Measurements from ENCODE around the gene SMIM5. TPM values are rescaled to one million over a fixed set of nuclear protein-coding genes. Genes with fewer than 3 reads are reported as not detected.

The SMIM5 gene
- total RNA-seq, 1 experiment from 2014 or later: 0.20 TPM

- POLR2A ChIA-PET: interaction anchor here (1.3 kb wide), 1 partner anchor 62 kb away, joined by 3 read pairs; no protein-coding TSS in a partner anchor
- DNase-seq: no peak
- CTCF ChIA-PET: interaction anchor here (0.8 kb wide), 1 partner anchor 24 kb away, joined by 5 read pairs; no protein-coding TSS in a partner anchor
Observed at GRCh38 chr17:75588596-75589011, 44.6 kb upstream of the SMIM5 start.

GRCh38 chr17:75589012-75589918 lies 44.0 kb upstream of the SMIM5 start:
- H3K9me3 Mint-ChIP-seq (ENCODE audit: unreplicated experiment): no peaks in the 10 kb centered on the region
- peak overlapping the region; percentile 69 for H3K4me3 Mint-ChIP-seq (ENCODE audit: unreplicated experiment)
- H3K27me3 ChIP-seq (replicated peaks; ENCODE audit: control insufficient read depth, insufficient read depth, low read length): no peaks in the 10 kb centered on the region
- BruUV-seq (replicated peaks): no TSS peak
- ChIA-PET CTCF (interaction anchor here (0.6 to 2.2 kb wide), 5 partner anchors 8 to 174 kb away, joined by 3 to 13 read pairs (median 3); partner anchors contain the start of gene SMIM5), POLR2A (interaction anchor here (1.3 kb wide), 1 partner anchor 63 kb away, joined by 3 read pairs; no protein-coding TSS in a partner anchor)
- intact Hi-C loops (cut with micrococcal nuclease; ENCODE audit: unreplicated experiment): loop anchor here (2.0 to 5.0 kb wide), 2 partner anchors 62 to 74 kb away; partner anchors contain the start of genes CASKIN2 and LLGL2
- no peaks in the 10 kb centered on the region for H3K27me3 Mint-ChIP-seq (ENCODE audit: insufficient read depth, unreplicated experiment)
- H3K27ac Mint-ChIP-seq (ENCODE audit: unreplicated experiment): no peak overlapping the region
- H3K36me3 ChIP-seq (ENCODE audit: control insufficient read depth, insufficient read depth, low read length): no peaks in the 10 kb centered on the region
- peaks cover 5% of the 10 kb centered on the region for H3K36me3 Mint-ChIP-seq (ENCODE audit: insufficient read depth, unreplicated experiment)
- TF ChIP-seq, protein P1, sequence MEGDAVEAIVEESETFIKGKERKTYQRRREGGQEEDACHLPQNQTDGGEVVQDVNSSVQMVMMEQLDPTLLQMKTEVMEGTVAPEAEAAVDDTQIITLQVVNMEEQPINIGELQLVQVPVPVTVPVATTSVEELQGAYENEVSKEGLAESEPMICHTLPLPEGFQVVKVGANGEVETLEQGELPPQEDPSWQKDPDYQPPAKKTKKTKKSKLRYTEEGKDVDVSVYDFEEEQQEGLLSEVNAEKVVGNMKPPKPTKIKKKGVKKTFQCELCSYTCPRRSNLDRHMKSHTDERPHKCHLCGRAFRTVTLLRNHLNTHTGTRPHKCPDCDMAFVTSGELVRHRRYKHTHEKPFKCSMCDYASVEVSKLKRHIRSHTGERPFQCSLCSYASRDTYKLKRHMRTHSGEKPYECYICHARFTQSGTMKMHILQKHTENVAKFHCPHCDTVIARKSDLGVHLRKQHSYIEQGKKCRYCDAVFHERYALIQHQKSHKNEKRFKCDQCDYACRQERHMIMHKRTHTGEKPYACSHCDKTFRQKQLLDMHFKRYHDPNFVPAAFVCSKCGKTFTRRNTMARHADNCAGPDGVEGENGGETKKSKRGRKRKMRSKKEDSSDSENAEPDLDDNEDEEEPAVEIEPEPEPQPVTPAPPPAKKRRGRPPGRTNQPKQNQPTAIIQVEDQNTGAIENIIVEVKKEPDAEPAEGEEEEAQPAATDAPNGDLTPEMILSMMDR (IDR thresholded peaks at IDR 0.05; ENCODE audit: insufficient read depth in 1 of 2, low read depth in 1 of 2, low read length in 1 of 2, severe bottlenecking in 1 of 2, unreplicated experiment in 1 of 2): peak; percentile 60 to 70
- H3K4me3 ChIP-seq (ENCODE audit: low read depth, low read length): peak overlapping the region; percentile 68
- peak; percentile 95 to 97 for DNase-seq
- H3K9me3 ChIP-seq: no peaks in the 10 kb centered on the region
- H3K4me1 Mint-ChIP-seq (ENCODE audit: low read depth, unreplicated experiment): no peaks in the 10 kb centered on the region
- peaks cover 14% of the 10 kb centered on the region for H3K4me1 ChIP-seq

More at GRCh38 chr17:75588596-75589011, 44.6 kb upstream of the SMIM5 start:
- Histone ChIP-seq H3K4me3 (ENCODE audit: low read depth, low read length) (no peak overlapping the region; the same call in 1 of the 2 replicates), H3K36me3 (ENCODE audit: control insufficient read depth, insufficient read depth, low read length) (no peaks in the 10 kb centered on the region), H3K9me3 (no peaks in the 10 kb centered on the region), H3K27me3 (replicated peaks; ENCODE audit: control insufficient read depth, insufficient read depth, low read length) (no peaks in the 10 kb centered on the region), H3K4me1 (peaks cover 14% of the 10 kb centered on the region)
- no peak overlapping the region for H3K4me3 Mint-ChIP-seq (ENCODE audit: unreplicated experiment)
- no peaks in the 10 kb centered on the region for H3K4me1 Mint-ChIP-seq (ENCODE audit: low read depth, unreplicated experiment)
- TF ChIP-seq, protein P1 (IDR thresholded peaks at IDR 0.05; ENCODE audit: insufficient read depth in 1 of 2, low read depth in 1 of 2, low read length in 1 of 2, severe bottlenecking in 1 of 2, unreplicated experiment in 1 of 2): no peak
- no peak overlapping the region for H3K27ac Mint-ChIP-seq (ENCODE audit: unreplicated experiment)
- intact Hi-C loops (cut with micrococcal nuclease; ENCODE audit: unreplicated experiment): loop anchor here (2.0 to 5.0 kb wide), 2 partner anchors 61 to 74 kb away; partner anchors contain the start of genes CASKIN2 and LLGL2
- no peaks in the 10 kb centered on the region for H3K27me3 Mint-ChIP-seq (ENCODE audit: insufficient read depth, unreplicated experiment)
- H3K9me3 Mint-ChIP-seq (ENCODE audit: unreplicated experiment): no peaks in the 10 kb centered on the region
- peaks cover 5% of the 10 kb centered on the region for H3K36me3 Mint-ChIP-seq (ENCODE audit: insufficient read depth, unreplicated experiment)
- BruUV-seq (replicated peaks): no TSS peak

GRCh38 chr17:75589919-75590303 lies 43.3 kb upstream of the SMIM5 start:
- ChIA-PET CTCF (interaction anchor here (0.6 to 2.2 kb wide), 5 partner anchors 8 to 175 kb away, joined by 3 to 13 read pairs (median 3); partner anchors contain the start of gene SMIM5), POLR2A (no interaction called here)
- TF ChIP-seq, protein P1 (IDR thresholded peaks at IDR 0.05; ENCODE audit: insufficient read depth in 1 of 2, low read depth in 1 of 2, low read length in 1 of 2, severe bottlenecking in 1 of 2, unreplicated experiment in 1 of 2): no peak
- intact Hi-C loops (cut with micrococcal nuclease; ENCODE audit: unreplicated experiment): loop anchor here (2.0 to 5.0 kb wide), 2 partner anchors 63 to 75 kb away; partner anchors contain the start of genes CASKIN2 and LLGL2
- Mint-ChIP-seq H3K9me3 (ENCODE audit: unreplicated experiment) (no peaks in the 10 kb centered on the region), H3K36me3 (ENCODE audit: insufficient read depth, unreplicated experiment) (peaks cover 5% of the 10 kb centered on the region), H3K4me1 (ENCODE audit: low read depth, unreplicated experiment) (no peaks in the 10 kb centered on the region), H3K27me3 (ENCODE audit: insufficient read depth, unreplicated experiment) (no peaks in the 10 kb centered on the region), H3K4me3 (ENCODE audit: unreplicated experiment) (no peak overlapping the region), H3K27ac (ENCODE audit: unreplicated experiment) (no peak overlapping the region)
- no peaks in the 10 kb centered on the region for H3K36me3 ChIP-seq (ENCODE audit: control insufficient read depth, insufficient read depth, low read length)
- DNase-seq: peak in 1 of 2 experiments; percentile 41
- BruUV-seq (replicated peaks): no TSS peak
- peaks cover 14% of the 10 kb centered on the region for H3K4me1 ChIP-seq
- no peaks in the 10 kb centered on the region for H3K27me3 ChIP-seq (replicated peaks; ENCODE audit: control insufficient read depth, insufficient read depth, low read length)
- H3K9me3 ChIP-seq: no peaks in the 10 kb centered on the region
- peak overlapping the region; percentile 68 for H3K4me3 ChIP-seq (ENCODE audit: low read depth, low read length)
